Renal cortical epithelial cell (primary cell): ENCODE results near the gene PIF1. TPM values are rescaled to one million over a fixed set of nuclear protein-coding genes. Genes with fewer than 3 reads are reported as not detected.
"Not testable (repeated sequence)": the region's sequence is repeated elsewhere in the genome, so short reads cannot be mapped to it uniquely, and the experiment has no call there.

Experiments
- DNase-seq: peaks from one replicate; pipeline ENCODE4 v3.0.0-alpha.2; 2011; ENCODE audit warnings: low read depth
- total RNA-seq: library from RNA; depleted of rRNA; stranded (reverse); fragments of >200 nt; gene quantifications from 2 replicates; pipeline ENCODE4 v1.2.3, GENCODE V29; 2014

Gene PIF1
- total RNA-seq, 1 donor from 2014 or later = 0.60 TPM

DNA sequence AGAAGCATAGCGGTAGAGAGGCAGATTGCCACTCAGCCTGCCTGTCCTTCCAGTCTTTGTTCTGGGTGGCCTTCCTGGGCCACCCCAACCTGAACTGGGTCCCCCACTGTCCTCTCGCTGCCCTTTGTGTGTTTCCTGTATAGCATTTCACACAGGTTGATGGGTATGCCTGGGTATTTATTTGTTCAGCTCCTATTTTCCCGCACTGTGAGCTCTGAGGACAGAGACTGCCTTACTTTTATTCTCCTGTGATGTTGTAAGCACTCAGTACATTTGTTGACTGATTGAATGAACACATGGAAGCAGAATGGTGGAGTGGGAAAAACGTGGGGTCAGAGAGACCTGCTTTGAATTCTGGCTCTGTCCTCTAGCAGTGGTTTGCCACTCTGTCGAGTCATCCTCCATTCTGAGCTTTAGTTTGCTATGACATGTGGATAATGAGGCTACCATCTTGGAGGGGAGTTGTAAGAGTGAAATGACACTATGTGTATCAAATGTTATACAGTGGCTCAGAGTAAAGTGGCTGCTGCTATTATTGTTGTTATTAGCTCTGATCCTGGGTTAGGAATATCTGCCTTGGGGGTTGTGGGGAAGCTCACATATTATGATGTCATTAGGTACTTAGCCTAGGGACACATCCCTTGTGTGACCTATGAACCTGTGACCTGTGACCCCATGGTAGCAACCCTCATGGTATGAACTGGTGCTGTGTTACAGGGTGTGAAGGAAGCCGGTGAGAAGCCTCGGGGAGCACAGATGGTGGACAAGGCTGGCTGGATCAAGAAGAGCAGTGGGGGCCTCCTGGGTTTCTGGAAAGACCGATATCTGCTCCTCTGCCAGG lies 22.6 kb upstream of the PIF1 start:
- no peak for DNase-seq

DNA sequence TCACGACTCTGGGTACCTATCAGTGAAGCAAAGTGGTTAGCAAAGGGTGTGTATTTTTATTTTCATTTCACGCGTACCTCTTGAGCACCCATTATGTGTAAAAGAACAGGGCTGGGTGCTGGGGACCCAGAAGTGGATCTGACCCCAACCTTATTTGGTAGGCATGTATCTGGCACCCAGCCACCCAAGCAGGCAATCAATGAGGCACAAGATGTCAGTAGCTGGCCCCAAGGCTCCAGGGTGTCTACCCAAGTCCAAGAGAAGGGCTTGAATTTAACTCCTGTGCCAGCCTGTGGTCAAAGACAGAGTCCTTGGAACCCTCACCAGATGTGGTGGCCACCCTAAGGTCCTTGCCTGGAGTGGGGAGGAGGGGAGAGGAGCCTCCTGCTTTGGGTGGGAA lies 22.0 kb upstream of the PIF1 start:
- no peak for DNase-seq

DNA sequence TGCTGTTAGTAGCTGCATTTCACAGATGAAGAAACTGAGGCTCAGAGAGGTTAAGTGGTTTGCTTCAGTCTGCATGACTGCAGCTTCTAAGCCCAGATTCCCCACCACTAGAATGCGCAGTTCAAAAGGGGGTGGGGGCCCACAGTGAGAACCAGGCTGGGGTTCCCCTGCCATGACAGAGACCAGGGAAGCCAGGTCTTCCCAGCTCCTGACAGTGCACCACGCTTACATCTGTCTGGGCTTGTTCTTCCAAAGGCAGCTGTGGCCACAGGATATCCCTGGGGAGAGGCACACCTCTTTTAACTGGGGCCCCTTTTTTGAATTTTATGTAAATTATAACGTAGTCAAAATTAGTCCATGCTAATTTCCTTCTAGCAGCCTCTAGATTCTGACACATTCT lies 21.6 kb upstream of the PIF1 start:
- no peak for DNase-seq

DNA sequence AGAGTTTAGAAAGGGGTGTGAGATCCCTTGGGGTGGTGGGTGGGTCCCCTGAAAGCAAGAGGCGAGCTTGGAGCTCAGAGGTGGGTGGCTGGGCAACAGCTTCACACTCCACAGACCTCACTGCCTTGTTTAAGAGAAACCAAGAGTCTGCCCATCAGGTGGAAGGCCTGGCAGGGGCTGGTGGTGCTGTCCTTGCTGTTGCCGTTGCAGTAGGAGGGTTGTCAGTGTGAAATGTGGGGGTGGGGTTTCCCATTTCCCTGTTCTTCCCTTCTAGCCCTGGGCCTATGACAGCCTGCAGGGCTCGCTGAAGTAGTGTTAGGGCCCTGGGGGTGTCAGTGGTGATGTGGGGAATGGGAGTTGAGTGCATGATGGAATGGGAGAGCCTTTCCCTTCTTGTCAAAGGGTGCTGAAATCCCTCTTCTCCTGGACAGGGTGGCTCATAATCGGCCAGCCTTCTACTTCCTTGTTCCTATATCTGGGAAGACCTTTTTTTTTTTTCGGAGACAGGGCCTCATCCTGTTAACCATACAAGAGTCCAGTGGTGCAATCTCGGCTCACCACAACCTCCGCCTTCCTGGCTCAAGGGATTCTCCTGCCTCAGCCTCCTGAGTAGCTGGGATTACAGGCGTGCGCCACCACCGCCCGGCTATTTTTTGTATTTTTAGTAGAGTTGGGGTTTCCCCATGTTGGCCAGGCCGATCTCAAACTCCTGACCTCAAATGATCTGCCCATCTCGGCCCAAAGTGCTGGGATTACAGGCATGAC lies 20.6 kb upstream of the PIF1 start:
- DNase-seq = no peak

DNA sequence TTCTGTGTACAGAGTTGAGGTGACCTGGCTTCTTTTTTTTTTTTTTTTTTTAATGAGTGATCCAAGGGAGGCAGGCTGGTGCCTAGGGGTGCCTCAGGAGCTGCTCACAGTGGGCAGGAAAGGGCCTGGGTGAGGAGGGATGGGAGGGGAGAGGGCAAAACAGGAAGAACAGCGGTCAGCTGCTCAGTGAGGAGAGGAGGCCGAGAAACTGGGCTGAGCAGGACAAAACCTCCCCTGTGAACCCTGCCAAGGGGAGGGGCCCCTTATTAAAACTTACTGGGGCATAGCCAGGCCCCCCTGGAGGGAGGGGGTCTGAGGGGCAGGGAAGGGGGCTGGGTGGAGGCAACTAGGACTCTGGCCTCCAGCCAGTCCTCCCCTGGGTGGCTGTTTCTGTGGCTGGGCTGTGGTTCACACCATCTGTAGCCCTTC lies 19.8 kb upstream of the PIF1 start:
- DNase-seq = peak; percentile 56

DNA sequence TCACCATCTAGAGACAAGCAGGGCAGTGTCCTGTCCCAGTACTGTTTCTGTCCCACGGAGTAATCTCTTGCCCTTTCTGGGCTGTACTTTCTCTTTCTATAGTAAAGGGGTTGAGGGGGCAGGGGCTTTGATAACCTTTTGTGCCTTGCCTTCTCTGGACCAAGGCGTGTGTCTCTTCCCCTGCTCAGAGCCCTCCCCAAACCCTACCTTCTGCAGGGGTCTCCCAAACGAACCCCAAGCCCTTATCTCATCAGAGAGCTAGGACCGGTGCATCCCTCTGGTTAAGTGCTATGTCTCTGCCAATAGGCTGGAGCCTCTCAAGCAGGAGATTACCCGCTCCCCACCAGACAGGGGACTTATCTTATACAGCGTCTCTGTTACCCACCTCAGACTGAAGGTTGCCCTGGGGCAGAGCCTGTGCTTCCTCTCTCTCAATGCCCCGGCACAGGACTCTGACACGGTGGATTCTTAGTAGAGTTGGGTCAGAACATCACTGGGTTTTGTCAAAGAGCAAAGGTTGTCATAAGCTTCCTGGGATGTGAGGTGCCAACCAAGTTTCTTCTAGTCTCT lies 19.2 kb upstream of the PIF1 start:
- no peak for DNase-seq

DNA sequence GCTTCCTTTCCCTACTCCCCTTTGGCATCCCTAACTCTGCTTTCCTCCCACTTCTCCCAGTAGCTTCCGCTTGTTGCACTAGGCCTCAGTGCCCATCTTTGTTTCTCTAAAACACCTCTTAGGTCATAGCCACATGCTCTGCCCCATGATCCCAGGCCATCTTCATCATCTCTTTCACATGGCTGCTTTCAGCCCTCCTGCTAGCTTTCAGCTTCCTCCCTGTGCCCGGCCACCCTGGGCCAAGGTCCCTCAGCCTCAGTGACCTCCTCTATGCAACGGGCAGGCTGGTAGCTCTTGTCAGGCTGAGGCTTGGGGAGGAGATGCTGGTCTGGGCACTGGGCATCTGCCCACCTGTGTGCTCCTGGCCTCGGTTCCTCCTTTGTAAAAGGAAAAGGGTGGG lies 18.5 kb upstream of the PIF1 start:
- no peak for DNase-seq

DNA sequence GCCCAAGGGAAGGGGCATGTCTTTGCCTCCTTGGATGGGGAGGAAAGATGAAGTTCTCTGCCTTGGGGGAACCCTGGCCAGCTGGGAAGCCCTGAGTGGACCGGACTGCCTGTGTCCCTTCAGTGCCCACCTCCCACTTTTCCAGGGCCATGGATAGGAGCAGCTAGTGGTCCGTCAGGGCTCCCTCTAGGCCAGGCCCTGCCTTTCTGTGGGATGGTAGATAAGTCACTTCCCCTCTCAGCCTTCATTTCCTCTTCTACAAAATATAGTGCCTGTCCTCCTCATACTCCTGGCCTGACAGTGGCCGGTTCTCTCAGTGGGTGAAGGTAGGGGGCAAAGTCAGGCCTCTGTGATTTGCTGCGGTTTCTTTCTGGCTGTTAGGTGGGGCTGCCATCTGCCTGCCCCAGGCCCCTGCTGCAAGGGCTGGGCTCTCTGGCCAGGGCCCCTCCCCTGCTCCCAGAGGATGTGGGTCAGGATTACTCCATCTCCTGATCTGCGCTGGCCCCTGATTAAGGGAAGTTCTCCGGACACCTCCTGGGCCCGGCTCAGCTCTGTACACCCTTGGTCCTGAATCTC lies 17.6 kb upstream of the PIF1 start:
- DNase-seq = no peak

DNA sequence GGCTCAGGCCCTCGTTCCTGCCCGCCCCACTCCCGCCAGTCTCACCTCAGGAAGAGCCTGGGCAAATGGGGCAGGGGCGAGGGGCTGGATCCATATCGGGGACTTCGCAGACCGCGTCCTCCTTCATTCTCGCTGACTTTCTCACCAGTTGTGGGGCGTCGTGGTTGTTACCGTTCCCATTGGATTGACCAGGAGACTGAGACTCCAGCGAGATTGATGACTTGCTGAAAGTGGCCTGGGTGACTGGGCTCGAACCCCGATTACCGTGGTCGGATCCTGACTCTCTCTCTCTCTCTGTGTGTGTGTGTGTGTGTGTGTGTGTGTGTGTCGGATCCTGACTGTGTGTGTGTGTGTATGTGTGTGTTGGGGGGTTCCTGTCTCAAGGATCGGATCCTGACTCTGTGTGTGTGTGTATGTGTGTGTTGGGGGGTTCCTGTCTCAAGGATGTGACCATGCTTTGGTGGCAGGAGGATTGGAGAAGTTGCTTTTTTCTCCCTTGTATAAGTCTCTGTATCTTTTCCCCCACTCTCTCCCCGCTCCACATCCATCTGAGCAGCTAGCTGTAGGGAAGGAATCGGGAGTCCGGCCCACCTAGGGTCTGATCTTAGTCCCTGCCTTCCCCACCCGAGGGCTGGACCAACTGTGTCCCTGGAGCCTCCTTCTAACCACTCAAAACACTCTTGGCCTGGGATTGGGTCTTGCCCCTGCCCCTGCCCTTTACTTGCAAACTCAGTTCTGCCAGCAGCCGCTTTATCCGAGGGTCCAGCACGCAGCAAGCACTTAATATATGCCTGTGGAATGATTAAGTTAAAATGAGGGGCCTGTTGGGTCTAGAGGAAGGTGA lies 16.9 kb upstream of the PIF1 start:
- DNase-seq = no peak

DNA sequence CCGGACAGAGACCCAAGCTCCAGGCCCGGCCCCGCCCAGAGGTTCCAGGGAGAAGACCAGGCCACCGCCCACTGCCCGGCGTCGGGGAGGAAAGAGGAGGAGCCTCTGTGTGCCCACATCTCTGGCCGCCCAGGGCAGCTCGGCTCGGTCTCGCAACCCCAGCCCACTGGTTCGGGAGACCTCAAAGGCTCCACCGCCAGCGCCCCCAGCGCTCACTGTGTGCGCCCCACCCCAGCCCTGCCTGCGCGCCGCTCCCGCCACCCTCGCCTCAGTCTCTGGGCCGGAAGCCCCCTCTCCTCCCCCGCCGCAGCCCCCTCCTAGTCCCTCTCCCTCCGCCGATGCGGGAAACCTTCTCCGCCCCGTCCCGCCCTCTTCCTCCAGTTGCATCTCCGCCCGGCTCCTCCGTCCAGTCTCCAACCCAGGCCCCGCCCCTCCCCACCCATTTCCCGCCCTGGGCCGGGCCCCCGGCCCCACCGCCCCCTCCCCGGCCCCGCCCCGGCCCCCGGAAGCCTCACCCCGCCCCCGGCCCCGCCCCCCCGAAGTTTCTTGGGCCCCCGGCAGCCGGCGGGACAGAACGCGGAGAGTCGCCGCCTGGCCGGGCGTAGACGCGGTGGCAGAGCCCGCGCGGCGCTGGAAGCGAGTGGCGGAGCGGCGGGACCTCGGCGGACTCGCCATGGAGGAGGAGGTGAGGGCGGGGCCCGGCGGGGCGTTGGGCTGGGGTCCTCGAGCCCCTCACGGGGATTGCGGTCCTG lies 16.1 kb upstream of the PIF1 start, which contains the start of gene PLEKHO2:
TSS of gene PLEKHO2 (plus strand) at position 572 of the 752 bp plus-strand sequence. CDS start at position 674, 102 bp downstream.
- peak; percentile 74 for DNase-seq

DNA sequence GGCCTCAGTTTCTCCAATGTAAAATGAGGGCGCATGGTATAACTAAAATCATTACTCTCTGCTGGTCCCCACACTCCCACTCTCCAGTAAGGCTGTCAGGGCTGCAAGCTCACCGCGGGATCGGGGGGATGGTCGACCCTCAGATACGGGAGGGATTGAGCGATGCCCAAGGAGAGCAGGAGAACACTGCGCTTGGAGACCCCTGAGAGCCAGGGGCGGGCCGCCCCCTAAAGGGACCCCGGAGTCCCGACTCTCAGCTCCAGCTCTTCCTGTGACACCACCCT lies 15.6 kb upstream of the PIF1 start:
- no peak for DNase-seq

DNA sequence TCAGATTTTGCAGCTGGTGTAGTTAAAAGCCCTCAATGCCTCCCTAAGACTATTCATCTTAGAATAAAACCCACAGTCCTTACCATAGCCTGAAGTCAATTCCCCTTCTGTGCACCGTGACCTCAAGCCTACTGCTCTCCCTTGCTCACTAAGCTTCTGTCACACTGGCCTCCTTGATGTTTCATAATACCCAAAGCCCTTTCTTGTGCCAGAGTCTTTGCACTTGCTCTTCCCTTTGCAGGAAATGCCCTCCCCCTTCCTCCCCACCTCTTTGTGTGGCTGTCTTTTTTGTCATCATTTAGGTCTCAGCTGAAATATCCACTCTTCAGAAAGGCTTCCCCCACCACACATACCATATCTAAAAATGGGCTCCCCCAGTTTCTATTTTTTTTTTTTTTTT lies 12.1 kb upstream of the PIF1 start:
- no peak for DNase-seq

DNA sequence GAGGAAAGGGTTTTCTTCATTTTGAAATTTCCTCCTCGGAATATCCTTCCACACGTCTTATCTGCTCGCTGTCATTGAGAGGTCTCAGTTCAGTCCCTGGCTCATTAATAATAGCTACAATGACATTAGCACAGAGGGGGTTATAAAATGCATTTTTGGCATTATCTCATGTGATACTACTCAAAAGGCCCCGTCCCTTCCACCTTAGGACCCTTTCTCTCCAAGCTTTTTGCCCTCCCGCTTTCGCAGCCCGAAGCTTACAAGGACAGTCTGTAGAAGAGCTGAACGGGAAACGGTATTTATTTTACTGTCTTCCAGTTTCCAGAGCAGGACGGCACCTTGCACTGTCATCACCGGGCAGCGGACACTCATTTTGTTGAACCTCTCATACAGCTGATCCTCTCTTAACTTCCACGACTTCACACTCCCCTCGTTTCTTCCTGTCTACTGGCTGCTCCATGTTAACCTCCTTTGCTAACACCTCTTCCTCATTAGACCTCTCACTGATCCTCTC lies 10.6 kb upstream of the PIF1 start:
- no peak for DNase-seq

DNA sequence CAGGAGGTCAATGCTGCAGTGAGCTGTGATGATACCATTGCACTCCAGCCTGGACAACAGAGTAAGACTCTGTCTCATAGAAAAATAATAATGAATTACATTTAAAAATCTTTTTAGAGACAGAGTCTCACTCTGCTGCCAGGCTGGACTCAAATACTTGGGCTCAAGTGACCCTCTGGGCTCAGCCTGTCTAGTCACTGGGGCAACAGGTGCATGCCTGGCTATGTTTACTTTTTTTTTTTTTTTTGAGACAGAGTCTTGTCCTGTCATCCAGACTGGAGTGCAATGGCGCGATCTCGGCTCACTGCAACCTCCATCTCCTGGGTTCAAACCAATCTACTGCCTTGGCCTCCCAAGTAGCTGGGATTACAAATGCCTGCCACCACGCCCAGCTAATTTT lies 8.2 kb upstream of the PIF1 start:
- no peak for DNase-seq

DNA sequence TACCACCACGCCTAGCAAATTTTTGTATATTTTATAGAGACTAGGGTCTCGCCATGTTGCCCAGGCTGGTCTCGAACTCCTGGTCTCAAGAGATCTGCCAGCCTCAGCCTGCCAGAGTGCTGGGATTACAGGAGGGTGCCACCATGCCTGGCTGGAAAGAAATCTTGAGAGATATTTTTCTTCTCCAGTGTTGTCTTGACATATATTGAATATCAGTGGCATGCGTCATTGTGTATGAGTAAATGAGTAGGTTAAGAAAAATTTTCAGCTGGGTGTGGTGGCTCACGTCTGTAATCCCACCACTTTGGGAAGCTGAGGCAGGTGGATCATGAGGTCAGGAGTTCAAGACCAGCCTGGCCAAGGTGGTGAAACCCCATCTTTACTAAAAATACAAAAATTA lies 3.5 kb upstream of the PIF1 start:
- DNase-seq = no peak

DNA sequence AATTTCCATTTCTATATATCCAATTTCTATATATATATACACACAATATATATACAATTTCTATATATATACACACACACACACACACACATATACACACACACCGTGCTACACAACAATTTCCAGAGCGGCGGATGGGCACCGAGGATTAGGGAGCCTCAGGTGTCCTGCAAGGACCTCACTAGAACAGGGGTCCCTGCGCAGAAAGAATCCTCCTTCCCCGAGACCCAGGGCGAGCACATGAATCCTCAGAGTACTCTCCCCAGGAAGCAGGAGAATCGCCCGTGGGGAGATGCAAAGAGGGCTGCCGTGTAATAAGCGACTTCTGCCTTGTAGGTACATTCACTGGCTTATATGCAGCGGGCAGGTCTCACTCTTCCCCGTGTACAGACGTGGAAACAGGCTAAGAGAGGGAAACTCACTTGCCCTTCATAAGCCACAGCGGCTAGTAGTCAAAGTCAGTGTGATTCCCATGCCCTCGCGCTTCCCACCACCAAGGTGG lies 467 bp downstream of the PIF1 start:
- no peak for DNase-seq

DNA sequence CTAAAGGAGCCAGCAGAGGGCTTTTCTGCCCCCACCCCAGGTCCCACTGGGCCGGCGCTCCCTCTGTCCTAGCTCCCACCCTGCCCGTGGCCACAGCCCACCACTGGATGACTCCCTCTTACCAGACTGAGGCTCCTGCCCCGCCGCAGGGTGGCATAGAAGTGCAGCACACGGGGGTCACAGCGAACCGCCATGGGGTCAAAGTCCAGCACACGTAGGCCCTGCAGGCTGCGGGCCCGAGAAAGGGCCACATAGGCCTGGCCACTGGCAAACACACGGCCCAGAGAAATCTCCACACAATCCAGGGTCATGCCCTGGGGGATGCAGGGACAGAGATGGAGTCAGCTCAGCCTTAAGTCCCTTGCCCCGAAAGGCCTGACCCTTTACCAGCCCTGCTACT lies 9.0 kb downstream of the PIF1 start:
- DNase-seq = no peak

DNA sequence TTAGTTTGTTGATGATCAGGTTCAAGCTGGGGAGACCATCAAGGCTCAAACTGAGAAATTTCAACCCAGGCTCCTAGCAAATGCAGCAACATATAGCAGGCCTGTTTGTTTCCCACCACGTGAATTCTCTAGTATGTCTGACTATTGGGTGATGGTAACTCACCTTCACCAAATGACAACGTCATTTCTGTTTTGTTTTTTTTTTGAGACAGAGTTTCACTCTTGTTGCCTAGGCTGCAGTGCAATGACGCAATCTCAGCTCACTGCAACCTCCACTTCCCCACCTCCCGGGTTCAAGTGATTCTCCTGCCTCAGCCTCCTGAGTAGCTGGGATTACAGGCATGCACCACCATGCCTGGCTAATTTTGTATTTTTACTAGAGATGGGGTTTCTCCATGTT lies 10.5 kb downstream of the PIF1 start:
- DNase-seq = not testable (repeated sequence)

DNA sequence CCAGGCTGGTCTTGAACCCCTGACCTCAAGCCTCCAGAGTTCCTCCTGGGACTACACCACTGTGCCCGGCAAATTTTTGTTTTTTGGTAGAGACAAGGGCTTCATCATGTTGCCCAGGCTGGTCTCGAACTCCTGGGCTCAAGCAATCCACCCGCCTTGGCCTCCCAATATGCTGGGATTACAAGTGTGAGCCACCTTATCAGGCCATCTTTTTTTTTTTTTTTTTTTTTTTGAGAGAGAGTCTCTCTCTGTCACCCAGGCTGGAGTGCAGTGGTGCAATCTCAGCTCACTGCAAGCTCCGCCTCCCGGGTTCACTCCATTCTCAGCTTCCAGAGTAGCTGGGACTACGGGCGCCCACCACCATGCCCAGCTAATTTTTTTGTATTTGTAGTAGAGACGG lies 11.2 kb downstream of the PIF1 start:
- DNase-seq = not testable (repeated sequence)

DNA sequence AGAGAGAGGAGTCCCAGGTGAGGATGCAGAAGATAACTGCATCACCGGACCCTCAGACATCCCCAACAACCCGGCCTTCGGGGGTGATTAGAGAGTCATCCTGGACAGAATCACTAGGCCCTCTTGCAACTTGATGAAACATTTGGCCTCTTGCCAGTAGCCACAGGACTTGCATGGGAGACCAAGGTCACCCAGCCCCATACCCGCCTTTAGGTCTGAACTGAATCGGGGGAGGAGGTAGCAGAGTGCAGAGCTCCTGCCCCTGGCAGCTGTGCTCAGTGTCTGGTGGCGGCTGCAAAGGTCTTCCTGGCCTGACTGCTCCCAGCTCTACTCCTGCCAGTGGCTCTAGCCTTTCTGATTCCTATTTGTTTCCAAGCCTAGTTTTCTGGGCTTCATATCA lies 12.4 kb downstream of the PIF1 start:
- DNase-seq = peak; percentile 66
